Astrocyte of the hippocampus (primary cell): ENCODE data around the gene NPIPB6.

ENCODE experiments used
- DNase-seq: peaks from one replicate; pipeline ENCODE4 v3.0.0; 2011; ENCODE audit warnings: low read depth, low spot score

Gene NPIPB6

GRCh38 chr16:28300327-28300726 is 63.0 kb downstream of the NPIPB6 start:
- DNase-seq, result no peak

GRCh38 chr16:28298511-28298878 is 64.8 kb downstream of the NPIPB6 start:
- DNase-seq, result no peak

- no peak for DNase-seq
These were observed 65.4 kb downstream of the NPIPB6 start for GRCh38 chr16:28297784-28298510.

GRCh38 chr16:28297308-28297707 is 66.0 kb downstream of the NPIPB6 start:
- DNase-seq, result no peak

- DNase-seq, result no peak
These were observed 68.0 kb downstream of the NPIPB6 start for GRCh38 chr16:28295276-28295675.

- no peak for DNase-seq
These were observed 69.1 kb downstream of the NPIPB6 start for GRCh38 chr16:28294201-28294600.

- no peak for DNase-seq
These were observed 69.7 kb downstream of the NPIPB6 start for GRCh38 chr16:28293601-28293960.

GRCh38 chr16:28292731-28293600 is 70.3 kb downstream of the NPIPB6 start:
- DNase-seq, result peak; percentile 36
